ENCODE results near the gene CTAG1B.
"Not testable (repeated sequence)": the region's sequence is repeated elsewhere in the genome, so short reads cannot be mapped to it uniquely, and the experiment has no call there.

DNA sequence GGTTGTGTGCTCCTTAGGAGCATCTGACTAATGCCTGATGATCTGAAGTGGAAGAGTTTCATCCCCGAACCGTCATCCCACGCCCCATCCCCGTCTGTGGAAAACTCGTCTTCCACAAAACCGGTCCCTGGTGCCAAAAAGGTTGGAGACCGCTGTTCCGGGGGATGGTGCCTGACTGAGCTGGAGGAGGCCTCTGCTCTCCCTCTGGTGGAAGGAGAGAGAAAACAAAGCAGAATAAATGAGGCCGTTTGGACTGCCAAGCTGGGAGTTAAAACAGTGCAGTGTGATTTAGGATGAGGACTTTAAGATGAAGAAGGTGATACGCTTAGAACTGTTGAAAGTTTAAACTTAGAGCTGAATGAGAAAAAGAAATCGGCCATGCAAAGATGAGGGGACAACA lies 14.6 kb upstream of the CTAG1B start:
- not testable (repeated sequence) for TF ChIP-seq CTCF (IDR thresholded peaks at IDR 0.05; ENCODE audit: insufficient read depth, low read length); POLR2AphosphoS5 (IDR thresholded peaks at IDR 0.05; ENCODE audit: low read depth)
